Measurements from ENCODE around the gene CDKN1A. TPM values are rescaled to one million over a fixed set of nuclear protein-coding genes. Genes with fewer than 3 reads are reported as not detected.

Gene CDKN1A
- total RNA-seq, 4 donors from 2014 or later, result 47.3 to 613 (median 93.3) TPM

GRCh38 chr6:36670271-36670670, 8.2 kb upstream of the CDKN1A start:
- intact Hi-C loops (cut with DNase I), result no loop called here
- WGBS, result 97% methylated on average over 7 of the region's 7 CpGs
- no peaks in the 10 kb centered on the region for H3K9me3 ChIP-seq
- TF ChIP-seq POLR2AphosphoS5 (IDR thresholded peaks at IDR 0.05), result no peak
- TF ChIP-seq, protein P1, sequence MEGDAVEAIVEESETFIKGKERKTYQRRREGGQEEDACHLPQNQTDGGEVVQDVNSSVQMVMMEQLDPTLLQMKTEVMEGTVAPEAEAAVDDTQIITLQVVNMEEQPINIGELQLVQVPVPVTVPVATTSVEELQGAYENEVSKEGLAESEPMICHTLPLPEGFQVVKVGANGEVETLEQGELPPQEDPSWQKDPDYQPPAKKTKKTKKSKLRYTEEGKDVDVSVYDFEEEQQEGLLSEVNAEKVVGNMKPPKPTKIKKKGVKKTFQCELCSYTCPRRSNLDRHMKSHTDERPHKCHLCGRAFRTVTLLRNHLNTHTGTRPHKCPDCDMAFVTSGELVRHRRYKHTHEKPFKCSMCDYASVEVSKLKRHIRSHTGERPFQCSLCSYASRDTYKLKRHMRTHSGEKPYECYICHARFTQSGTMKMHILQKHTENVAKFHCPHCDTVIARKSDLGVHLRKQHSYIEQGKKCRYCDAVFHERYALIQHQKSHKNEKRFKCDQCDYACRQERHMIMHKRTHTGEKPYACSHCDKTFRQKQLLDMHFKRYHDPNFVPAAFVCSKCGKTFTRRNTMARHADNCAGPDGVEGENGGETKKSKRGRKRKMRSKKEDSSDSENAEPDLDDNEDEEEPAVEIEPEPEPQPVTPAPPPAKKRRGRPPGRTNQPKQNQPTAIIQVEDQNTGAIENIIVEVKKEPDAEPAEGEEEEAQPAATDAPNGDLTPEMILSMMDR (IDR thresholded peaks at IDR 0.05), result no peak
- TF ChIP-seq EP300 (IDR thresholded peaks at IDR 0.05), result no peak
- TF ChIP-seq POLR2A (IDR thresholded peaks at IDR 0.05; ENCODE audit: low read depth), result no peak
- H3K36me3 ChIP-seq, result no peaks in the 10 kb centered on the region
- no peak overlapping the region for H3K4me3 ChIP-seq
- H3K27ac ChIP-seq (replicated peaks in 1 of 4), result no peak overlapping the region
- no peak for DNase-seq (ENCODE audit: extremely low spot score)
- peaks cover 4 to 15% (median 9%) of the 10 kb centered on the region in 4 donors for H3K4me1 ChIP-seq
- no peaks in the 10 kb centered on the region for H3K27me3 ChIP-seq

GRCh38 chr6:36671687-36672375, 6.7 kb upstream of the CDKN1A start:
- 77% methylated on average over 6 of the region's 6 CpGs for WGBS

GRCh38 chr6:36673882-36674281, 4.6 kb upstream of the CDKN1A start:
- no peak for DNase-seq (ENCODE audit: extremely low spot score)
- intact Hi-C loops (cut with DNase I), result no loop called here
- Histone ChIP-seq H3K27me3 (peaks cover 0 to 3% (median 0%) of the 10 kb centered on the region in 4 donors), H3K36me3 (no peaks in the 10 kb centered on the region), H3K4me1 (peaks cover 7 to 29% (median 27%) of the 10 kb centered on the region in 4 donors), H3K4me3 (no peak overlapping the region), H3K9me3 (no peaks in the 10 kb centered on the region), H3K27ac (replicated peaks in 1 of 4) (no peak overlapping the region)
- TF ChIP-seq POLR2AphosphoS5 (IDR thresholded peaks at IDR 0.05) (no peak), EP300 (IDR thresholded peaks at IDR 0.05) (no peak)
- TF ChIP-seq, protein P1 (IDR thresholded peaks at IDR 0.05), result no peak
- whole genome bisulfite sequencing, result 75% methylated on average over 10 of the region's 10 CpGs

More at GRCh38 chr6:36671687-36672375, 6.7 kb upstream of the CDKN1A start:
- Histone ChIP-seq H3K27me3 (no peaks in the 10 kb centered on the region), H3K9me3 (no peaks in the 10 kb centered on the region), H3K36me3 (no peaks in the 10 kb centered on the region), H3K4me3 (no peak overlapping the region), H3K4me1 (peaks cover 4 to 19% (median 18%) of the 10 kb centered on the region in 4 donors), H3K27ac (replicated peaks in 1 of 4) (no peak overlapping the region)
- intact Hi-C loops (cut with DNase I), result no loop called here
- TF ChIP-seq, protein P1 (IDR thresholded peaks at IDR 0.05), result no peak
- TF ChIP-seq POLR2AphosphoS5 (IDR thresholded peaks at IDR 0.05) (no peak), EP300 (IDR thresholded peaks at IDR 0.05) (no peak), POLR2A (IDR thresholded peaks at IDR 0.05; ENCODE audit: low read depth) (no peak)
- DNase-seq (ENCODE audit: extremely low spot score), result no peak

- no peak for DNase-seq (ENCODE audit: extremely low spot score)
- Histone ChIP-seq H3K36me3 (no peaks in the 10 kb centered on the region), H3K27ac (replicated peaks in 1 of 4) (no peak overlapping the region), H3K9me3 (no peaks in the 10 kb centered on the region), H3K27me3 (peaks cover 0 to 3% (median 0%) of the 10 kb centered on the region in 4 donors), H3K4me3 (no peak overlapping the region), H3K4me1 (peaks cover 7 to 29% (median 27%) of the 10 kb centered on the region in 4 donors)
- TF ChIP-seq EP300 (IDR thresholded peaks at IDR 0.05), result no peak
- TF ChIP-seq POLR2A (IDR thresholded peaks at IDR 0.05; ENCODE audit: low read depth), result no peak
- no peak for TF ChIP-seq POLR2AphosphoS5 (IDR thresholded peaks at IDR 0.05)
- TF ChIP-seq, protein P1 (IDR thresholded peaks at IDR 0.05), result no peak
- WGBS, result 94% methylated on average over 5 of the region's 7 CpGs
- intact Hi-C loops (cut with DNase I), result no loop called here
Observed at GRCh38 chr6:36674942-36675341, 3.6 kb upstream of the CDKN1A start.
